Stimulated activated naive CD4-positive, alpha-beta T cell (primary cell): ENCODE measurements around the gene CERKL.

ENCODE experiments used
- DNase-seq, 6 experiments: peaks; one replicate each; lab custom pipeline; 2025; lab: John Stamatoyannopoulos, UW

Gene CERKL

DNA sequence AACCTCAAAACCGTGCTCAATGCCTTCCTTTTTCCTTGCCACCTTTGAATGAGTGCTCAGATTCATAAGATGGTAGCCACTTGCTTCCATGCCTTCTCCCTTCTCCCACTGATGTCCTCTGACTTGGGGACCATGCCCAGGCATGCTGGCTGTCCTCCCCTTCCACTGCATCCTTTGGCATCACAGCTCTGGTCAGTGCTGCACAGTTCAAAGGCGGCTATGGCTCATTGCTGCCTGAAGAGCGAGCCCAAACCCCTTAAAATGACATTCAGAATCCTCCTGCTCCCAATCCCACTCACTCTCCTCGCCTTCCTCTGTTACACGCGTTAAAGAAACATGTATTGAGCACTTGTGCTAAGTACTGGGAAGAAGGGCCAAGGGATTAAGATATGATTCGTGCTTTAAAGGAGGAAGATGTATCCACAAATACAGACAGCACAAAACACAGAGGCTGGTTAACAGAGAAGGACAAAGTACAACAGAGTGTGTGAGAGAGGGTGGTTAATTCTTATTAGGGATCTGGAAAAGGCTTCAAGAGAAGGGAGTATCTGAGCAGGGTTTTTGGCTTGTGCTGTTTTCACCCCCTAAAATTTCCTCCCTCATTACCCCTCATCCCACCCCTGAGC is 81.8 kb downstream of the CERKL start:
- DNase-seq, result no peak

DNA sequence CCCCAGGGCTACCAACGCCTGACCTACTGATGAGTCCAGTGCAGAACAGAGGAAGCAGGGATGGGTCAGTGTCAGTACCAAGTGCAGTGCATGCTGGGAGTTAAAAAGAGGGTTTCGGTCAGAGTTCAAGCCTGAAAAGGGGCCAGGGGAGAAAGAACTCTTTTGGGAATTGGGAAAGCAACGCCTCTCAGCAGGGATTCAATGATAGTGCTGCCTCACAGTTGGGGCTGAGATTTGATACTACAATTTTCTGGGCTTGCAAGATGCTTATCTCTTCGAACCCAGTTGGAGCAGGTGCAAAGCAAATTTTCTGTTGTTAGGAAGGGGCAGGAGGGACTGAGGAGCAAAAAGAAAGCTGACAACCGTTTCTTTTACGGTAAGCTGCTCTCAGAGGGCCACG is 82.6 kb downstream of the CERKL start:
- no peak for DNase-seq

DNA sequence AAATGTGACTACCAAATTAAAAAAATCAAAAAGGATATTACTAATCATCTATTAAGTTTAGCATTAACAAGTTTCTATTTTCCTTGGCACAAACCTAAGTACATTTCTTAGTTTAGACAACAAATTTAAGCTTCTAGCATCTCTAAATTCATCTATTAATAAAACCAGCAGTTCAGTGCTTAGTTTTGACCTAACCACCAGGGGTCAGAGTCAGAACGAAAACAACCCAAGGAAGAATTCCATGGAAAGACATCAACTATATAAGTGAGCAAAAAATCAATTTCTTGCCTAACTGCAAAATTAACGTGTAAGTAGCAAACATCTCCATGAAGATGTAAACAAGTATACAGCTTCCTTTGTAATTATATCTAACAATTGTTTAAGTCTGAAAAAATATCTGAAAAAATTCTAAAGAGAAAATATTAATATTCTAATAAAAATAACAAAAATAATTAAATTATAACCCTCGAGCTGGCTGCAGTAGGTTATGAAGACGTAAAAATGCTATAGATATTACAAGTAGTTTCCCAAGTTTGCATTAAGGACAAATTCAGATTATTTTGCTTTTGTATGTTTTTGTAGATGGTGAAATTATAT is 83.7 kb downstream of the CERKL start:
- no peak for DNase-seq

DNA sequence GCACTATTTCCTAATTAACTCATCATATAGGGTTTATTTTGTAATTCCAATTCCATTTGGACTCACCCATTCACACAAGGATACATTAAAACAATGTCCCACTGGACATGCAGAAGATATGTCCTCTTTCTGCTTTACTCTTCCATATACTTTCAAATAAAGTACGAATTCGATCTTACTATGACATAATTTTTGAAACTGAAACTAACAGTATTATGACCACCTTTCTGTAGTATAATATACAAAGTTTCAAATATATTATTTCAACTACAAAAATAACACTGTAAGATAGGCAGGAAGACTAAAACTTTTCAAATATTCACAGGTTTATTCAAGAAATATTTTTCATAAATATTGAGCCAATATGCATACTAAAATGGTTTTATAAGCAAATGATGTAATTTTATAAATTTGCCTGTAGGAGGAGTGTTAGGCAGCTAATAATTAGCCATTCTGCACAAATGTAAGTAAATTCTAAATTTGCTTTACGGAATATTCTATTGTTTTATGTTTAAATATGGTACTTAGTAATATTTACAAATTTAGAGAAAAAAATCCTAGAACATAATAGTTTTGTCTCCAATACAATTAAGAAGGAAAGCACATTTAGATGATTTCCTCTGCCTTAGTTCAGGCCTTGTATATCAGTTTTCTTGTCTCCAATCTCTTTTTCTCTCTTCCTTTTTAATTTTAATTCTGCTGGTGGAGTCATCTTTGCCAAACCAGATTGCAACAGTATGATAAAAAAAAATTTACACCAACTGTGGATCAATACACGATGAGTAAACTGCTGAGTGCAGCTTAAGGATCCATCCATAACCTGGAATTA is 85.9 kb downstream of the CERKL start:
- DNase-seq, result no peak

DNA sequence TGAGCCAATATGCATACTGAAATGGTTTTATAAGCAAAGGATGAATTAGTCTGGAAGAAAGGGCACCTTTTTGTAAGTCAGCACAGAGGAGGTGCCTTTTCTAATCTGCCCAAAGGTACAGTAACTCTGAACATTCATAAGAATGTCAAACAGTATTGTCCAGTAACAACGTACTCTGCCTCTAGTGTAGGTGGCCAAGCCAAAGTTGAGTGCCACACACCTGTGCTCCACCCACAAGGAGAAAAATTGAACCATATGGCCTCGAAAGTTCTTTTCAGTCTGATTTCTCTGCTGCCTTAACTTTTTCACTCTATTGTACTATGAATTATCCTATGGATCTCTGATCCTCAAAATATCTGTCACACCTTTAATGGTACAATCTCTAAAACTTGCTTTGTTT is 86.8 kb downstream of the CERKL start:
- no peak for DNase-seq

DNA sequence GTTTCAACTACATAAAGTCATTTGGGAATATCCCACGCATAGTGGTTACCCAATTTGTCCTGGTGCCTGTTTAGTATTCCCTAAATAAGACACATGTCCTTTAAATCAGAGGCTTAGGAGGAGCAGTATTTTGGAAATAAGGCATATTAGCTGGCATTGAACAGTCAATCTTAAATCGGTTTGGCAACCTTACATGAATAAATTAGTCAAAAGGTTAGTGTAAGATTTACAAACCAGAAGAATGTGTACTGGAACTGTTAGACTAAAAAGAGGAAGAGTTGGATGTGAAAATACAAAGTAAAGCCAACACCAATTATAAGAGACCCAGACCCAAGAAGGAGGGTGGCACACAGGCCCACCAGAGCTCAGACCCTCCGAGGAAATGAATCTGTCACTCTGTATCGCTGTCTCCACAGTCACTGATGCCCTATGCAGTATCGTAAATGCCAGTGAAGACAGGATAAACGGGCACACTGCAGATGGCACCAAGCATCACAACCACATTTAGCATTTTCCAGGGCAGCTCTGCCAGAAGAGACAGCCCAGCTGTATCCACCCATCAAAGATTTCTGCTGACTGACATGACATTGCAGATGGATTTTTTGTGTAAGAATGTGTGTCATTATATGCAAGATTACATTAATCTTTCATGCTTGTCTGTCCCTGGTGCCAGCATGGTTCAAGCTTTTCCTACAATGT is 90.4 kb downstream of the CERKL start:
- DNase-seq, result no peak

DNA sequence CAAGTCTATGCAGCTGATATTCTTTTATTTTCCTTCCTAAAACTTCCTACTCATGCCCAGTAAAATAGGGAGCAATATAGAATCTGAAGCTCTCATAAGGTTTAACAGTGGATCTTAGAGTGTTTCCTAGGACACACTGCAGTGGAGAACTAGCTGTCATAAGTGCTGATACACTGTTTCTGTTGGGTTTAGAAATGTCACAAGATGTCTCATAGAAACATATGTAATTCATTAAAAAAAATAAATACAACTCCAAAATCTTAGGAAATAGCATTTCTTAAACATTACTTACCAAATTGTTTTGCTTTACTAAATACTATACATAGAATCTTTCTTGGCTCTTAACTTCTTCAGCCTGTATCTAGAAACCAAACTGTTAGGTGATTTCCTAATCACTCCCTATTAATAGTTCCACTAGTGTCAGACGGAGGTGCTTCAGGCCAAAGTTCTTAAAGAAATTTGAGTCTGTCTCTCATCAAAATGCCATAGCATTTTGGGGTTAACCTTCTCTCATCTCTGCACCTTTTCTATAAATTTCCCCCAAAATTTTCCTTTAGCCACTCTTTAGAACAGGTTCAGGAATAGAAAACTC is 93.7 kb downstream of the CERKL start:
- no peak for DNase-seq

DNA sequence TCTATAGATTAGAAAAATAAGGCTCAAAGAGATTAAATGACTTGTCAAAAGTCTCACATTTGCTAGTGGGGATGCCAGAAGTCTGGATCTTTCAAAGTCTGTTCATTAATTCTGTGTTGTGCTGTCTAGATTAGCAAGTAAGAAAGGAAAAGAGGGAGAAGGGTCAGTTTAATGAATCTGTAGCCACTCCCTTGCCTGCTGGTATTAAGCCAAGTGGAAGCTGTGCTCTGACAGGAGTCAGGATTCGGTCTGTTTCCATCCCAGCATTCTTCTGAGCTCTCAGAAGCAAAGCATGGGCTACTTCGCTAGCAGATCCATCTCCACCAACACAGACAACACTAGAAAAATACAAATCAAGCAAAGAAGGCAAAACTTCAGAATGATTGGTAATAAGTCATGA is 98.5 kb downstream of the CERKL start:
- DNase-seq, result no peak

DNA sequence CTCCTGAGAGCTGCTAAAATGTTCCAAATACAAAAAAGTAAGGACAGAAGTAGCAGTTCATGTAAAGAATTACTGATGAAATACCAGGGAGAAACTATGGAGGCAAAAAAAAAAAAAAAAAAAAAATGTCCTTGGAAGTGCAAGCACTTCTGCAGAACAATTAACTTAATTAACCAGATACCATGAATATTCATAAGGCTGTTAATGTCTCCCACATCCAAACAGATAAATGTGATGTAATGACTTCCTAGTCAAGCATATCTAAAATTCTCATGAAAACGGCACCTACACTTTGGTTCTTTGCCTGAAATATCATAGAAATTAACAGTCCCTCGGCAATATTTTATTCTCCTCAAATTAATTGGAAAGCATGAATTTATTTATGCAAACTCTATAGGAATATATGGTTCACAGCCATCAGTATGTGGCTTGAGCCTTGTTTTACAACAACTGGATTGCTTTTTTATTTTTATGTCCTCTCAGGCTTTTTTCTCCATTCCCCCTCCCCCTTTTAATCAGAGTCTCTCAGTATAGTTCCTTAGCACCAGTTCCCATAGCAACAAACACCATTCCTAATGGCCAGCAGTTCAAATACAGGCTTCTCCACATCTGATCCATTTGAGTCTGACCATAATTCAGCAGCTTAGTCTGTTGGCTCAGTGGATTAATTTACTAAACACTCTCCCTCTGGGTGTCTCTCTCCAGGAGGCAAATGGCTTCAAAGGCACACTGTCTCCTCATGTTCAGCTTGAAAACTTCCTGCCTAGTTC is 102.7 kb downstream of the CERKL start:
- DNase-seq, result no peak

DNA sequence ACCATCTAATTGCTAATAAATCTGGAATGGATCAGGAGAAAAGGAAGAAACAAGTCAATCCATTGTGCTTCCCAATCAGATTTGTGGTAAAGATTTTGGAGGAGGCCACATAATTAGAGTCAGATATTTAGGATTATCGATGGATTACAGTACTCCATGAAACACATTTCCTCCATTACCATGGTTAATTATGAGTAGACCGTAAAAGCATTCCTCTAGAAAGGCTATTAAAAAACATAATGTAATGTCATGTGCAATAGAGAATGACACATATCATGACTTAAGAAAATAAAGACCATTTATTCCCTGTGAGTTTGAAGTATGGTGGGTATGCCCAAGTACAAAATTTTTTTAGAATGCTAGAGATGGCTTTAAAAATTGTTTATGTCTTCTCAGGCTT is 103.7 kb downstream of the CERKL start:
- DNase-seq, result no peak

DNA sequence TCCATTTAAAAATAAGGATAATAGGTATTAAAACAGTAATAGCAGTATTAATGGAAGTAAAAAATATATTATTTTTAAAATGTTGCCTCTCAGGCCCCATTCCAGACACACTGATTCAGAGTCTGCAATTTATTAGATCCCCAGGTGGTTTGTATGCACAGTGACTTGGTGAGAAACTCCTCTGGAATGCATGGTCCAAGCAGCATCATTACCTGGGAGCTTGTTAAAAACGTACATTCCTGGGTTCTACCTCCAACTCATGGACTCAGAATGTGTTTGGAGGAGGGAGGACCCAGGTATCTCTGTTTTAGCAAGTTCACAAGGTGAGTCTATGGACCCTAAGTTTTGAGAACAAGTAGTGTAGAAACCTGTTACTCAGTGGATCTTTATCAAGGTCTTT is 104.1 kb downstream of the CERKL start:
- DNase-seq, result no peak

DNA sequence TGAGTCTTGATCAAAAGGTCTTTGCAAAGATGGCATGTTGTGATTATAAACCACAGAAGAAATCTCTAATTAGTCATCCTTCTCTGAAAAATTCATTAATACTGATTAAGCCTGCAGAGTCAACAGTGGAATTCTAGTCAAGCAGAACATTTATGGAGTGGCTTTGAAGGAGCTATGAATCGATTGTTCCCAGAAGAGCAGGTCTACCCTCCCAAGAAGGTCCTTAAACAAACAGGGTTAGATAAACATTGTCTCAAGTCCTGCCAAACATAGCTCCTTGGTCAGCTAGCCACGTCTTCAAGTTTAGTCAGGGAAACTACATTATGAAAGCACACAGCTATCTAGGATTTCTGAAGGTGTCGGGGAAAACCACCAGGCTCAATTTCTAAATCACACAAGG is 110.8 kb downstream of the CERKL start:
- DNase-seq, result no peak

DNA sequence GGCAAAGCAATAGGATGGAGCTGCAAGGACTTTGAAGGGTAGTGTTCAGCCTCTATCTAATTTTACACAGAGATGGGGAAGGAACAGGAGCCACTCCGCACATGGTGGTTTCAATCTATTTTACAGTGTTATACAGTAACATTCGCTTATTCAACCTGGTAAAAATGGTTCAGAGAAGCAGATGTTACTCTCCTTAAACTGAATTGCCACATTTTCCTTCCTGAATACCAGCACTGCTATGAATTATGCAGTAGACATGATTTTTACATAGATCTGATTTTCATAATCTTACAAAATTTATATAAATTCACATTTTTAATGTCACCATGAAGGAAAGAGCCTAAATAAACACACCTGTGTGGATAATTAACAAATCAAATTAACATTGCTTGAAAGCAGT is 114.7 kb downstream of the CERKL start:
- no peak for DNase-seq

DNA sequence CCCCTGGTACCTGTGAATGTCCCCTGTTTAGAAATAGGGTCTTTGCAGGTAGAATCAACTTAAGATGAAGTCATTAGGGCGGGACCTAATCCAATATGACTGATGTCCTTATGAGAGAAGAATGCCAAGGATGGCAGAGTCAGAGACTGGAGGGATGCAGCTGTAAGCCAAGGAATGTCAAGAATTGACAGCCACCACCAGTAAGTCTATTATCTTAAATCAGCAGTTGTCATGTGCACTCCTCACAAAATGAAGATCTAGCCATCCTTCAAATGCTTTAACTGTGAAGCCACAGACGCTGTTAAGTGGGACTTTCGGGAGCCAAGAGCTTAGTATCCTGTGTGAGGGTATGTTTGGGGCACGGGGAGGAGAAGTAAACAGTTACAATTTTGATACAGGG is 116.5 kb downstream of the CERKL start:
- no peak for DNase-seq

DNA sequence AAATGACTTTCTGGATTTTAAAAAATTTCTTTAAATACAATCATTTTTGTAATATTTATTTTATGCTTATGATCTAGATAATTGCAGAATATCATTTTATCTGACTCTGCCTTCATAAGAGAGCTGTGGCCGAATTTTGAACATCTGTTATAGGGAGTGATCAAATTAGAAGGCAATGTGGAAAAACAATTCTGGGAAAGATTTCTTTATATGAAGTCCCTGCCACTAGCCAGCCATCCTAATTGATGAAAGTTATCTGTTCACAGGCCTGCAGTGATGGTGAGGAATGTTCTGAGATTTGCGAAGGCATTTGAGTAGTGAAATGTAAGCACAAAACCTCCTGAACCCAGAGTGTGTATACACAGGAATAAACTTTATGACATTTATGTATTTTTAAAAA is 120.2 kb downstream of the CERKL start:
- DNase-seq, result no peak

DNA sequence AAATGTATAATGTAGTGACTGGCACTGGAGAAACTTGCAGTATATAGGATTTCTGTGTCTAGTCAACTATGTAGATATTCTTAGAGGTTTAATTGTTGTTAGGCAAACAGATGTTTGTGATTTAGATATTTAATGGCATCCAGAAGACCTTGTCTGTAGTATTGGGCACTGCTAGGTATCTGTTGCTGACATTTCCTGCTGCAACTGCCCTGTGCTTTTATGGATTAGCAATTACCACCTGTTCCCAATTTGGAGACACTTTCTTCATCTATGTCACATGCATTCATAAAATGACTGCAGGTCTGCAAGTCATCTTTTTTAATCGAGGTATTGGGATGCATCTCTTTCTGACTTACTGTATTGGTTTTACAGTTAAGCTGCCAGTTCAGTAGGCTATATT is 128.5 kb downstream of the CERKL start:
- no peak for DNase-seq

DNA sequence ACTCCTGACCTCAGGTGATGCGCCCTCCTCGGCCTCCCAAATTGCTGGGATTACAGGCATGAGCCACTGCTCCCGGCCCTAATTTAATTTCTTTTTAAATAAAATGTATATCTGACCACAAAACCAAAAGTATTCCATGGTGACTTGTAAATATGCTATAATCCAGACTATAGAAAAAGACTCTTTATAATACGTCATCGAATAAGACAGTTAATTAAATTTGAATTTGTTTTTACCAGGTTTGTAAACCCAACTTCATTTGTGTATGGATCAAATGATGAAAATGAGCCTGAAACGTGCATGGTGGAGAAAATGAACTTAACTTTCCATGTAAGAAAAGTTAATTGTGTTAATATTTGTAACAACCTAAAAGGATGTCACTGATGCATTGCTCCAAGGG is 129.8 kb downstream of the CERKL start:
- no peak for DNase-seq

DNA sequence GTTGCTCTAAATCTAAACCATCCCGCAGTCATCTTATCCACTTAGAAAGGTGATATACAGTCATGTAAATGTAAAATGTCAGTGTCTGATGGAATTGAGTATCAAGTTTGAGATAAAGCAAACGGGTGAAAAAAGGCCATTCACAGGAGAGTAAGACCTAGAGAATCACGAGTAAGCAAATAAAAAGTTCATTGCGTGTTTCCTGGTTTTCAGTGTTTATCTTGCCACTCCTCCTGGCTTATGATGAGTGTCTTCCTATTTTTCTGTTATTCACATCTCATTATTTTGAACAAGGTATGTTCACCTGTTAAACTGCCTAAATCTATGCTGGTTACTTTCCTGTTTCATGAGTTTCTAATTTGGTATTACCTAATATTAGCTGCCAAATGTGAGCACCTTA is 130.9 kb downstream of the CERKL start:
- DNase-seq, result no peak

DNA sequence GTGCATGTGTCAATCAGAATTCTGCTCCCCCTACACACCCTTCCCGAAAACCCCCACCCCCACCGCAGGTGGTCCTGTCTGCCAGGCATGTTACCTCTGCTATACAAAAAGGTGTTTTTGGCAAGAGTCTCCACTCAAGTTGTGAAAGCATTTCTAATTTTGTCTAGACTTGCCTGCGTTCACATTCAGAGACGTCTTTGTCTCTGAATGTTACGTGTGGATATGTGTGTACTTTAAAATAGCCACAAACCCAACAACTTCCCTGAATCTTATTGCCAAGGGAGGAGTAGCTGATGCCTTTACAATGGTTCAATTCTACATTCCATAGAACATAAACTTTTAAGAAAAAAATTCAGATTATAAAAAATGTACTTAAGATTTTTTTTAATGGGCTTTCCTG is 133.1 kb downstream of the CERKL start:
- DNase-seq, result no peak

DNA sequence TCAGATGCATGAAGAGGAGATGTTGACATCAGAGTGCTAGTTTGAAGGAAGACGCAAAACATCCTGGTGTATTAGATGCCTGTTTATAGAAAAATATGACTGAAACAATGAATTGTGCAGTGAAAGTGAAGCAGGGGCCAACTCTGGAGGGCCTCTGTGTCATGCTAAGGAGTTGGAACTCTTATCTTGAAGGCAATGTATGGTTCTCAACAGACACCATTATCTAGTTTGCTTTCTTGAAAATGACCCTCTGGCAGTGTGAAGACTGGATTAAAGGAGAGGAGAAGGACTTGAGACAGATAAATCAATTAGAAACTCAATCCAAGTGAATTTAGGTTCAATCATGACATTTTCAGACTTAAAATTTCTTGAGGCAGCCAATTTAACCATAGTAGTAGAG is 136.7 kb downstream of the CERKL start:
- DNase-seq, result no peak

DNA sequence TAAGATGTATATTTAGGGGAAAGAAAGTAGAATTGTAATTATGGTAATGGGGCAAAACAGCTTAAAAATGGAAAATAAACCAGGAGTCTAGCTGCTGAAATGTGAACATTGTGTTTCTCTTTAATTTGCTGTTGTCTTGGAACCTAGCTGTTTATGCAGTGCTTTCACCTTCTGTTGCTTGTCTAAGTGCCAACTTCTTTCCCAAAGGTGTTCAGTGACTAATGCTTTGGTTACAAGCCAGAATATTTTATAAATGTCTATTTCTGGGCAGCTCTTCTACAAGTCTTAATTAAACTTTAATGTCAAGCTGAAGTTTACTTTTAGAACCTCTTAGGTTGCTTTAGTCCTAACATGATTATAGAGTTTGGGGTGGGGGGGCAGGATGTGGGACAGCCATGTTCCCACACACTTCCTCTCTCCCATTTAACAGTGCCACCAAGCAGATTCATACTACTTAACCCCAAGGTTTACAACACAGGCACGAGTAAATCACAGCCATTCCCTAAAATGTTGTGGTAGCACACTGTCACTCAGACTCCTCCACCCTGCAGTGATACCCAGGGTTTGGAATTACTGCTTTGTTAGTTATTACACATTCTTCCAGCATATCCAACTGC is 139.1 kb downstream of the CERKL start:
- DNase-seq, result peak in 1 of 6 experiments; percentile 2
